Astrocyte of the spinal cord (primary cell): ENCODE measurements around the gene ST3GAL6.
"Not testable (repeated sequence)": the region's sequence is repeated elsewhere in the genome, so short reads cannot be mapped to it uniquely, and the experiment has no call there.

Experiments used
- DNase-seq: peaks from one replicate; pipeline ENCODE4 v3.0.0; 2011; ENCODE audit warnings: low read depth, low spot score
- H3K4me3 ChIP-seq: 2 replicates; pipeline ENCODE4 v1.5.1; 2011; ENCODE audit warnings: low read depth, mild to moderate bottlenecking, low read length, moderate library complexity
- CTCF ChIP-seq: IDR thresholded peaks from 2 replicates; pipeline ENCODE4 v1.5.1; 2012; ENCODE audit warnings: low read depth, mild to moderate bottlenecking, low read length, inconsistent platforms
- in situ Hi-C: cut with HindIII; loops from 2 replicates; pipeline ENCODE4 v1.10.0; 2017; ENCODE audit warnings: low sequenced_read_pairs

Gene ST3GAL6

GRCh38 chr3:98829246-98829832 is 66.2 kb downstream of the ST3GAL6 start:
- no peak for TF ChIP-seq CTCF
- no peak overlapping the region for H3K4me3 ChIP-seq
- in situ Hi-C loops, result no loop called here
- no peak for DNase-seq

- DNase-seq, in situ Hi-C loops, H3K4me3 ChIP-seq: not testable (repeated sequence)
Observed at GRCh38 chr3:98831060-98831459, 67.9 kb downstream of the ST3GAL6 start.

GRCh38 chr3:98839846-98840245 is 76.7 kb downstream of the ST3GAL6 start:
- no peak for TF ChIP-seq CTCF
- no peak overlapping the region for H3K4me3 ChIP-seq
- in situ Hi-C loops, result no loop called here
- no peak for DNase-seq

GRCh38 chr3:98843266-98843959 is 80.3 kb downstream of the ST3GAL6 start:
- no peak overlapping the region for H3K4me3 ChIP-seq
- TF ChIP-seq CTCF, result no peak
- DNase-seq, result no peak
- in situ Hi-C loops, result no loop called here
